Measurements from ENCODE around the gene NUDT16L1.

NUDT16L1 gene

GRCh38 chr16:4689864-4690704, 3.3 kb upstream of the NUDT16L1 start:
- no peak for TF ChIP-seq TSHZ2 (CRISPR knock-in tag; IDR thresholded peaks at IDR 0.05)
- TF ChIP-seq PATZ1 (CRISPR knock-in tag; IDR thresholded peaks at IDR 0.05; ENCODE audit: borderline replicate concordance) = no peak
- TF ChIP-seq ZFP30 (CRISPR knock-in tag; IDR thresholded peaks at IDR 0.05) = no peak
- no peak for TF ChIP-seq ZNF70 (CRISPR knock-in tag; IDR thresholded peaks at IDR 0.05)
- no peak for TF ChIP-seq ZNF8 (CRISPR knock-in tag; IDR thresholded peaks at IDR 0.05)
- no peak for ATAC-seq

GRCh38 chr16:4690946-4691665, 2.3 kb upstream of the NUDT16L1 start:
- ATAC-seq = no peak
- TF ChIP-seq RARB (CRISPR knock-in tag; IDR thresholded peaks at IDR 0.05) (no peak), ZFP3 (CRISPR knock-in tag; IDR thresholded peaks at IDR 0.05) (no peak), ZNF70 (CRISPR knock-in tag; IDR thresholded peaks at IDR 0.05) (no peak), TSHZ2 (CRISPR knock-in tag; IDR thresholded peaks at IDR 0.05) (no peak), OSR1 (CRISPR knock-in tag; IDR thresholded peaks at IDR 0.05) (no peak), ARNTL (CRISPR knock-in tag; IDR thresholded peaks at IDR 0.05; ENCODE audit: borderline replicate concordance, low read depth) (no peak), ZNF565 (CRISPR knock-in tag; conservative IDR thresholded peaks at IDR 0.05; ENCODE audit: low read depth) (no peak), ZNF8 (CRISPR knock-in tag; IDR thresholded peaks at IDR 0.05) (no peak), CSDC2 (CRISPR knock-in tag; IDR thresholded peaks at IDR 0.05) (no peak), TOX (CRISPR knock-in tag; IDR thresholded peaks at IDR 0.05; ENCODE audit: borderline replicate concordance) (no peak), ESRRG (CRISPR knock-in tag; IDR thresholded peaks at IDR 0.05) (no peak), PATZ1 (CRISPR knock-in tag; IDR thresholded peaks at IDR 0.05; ENCODE audit: borderline replicate concordance) (no peak), CREB5 (CRISPR knock-in tag; IDR thresholded peaks at IDR 0.05; ENCODE audit: low read depth) (no peak), SNAI2 (CRISPR knock-in tag; IDR thresholded peaks at IDR 0.05) (no peak), GLIS3 (CRISPR knock-in tag; IDR thresholded peaks at IDR 0.05) (no peak), ISL1 (CRISPR knock-in tag; IDR thresholded peaks at IDR 0.05) (no peak), TCF4 (CRISPR knock-in tag; IDR thresholded peaks at IDR 0.05; ENCODE audit: borderline replicate concordance) (no peak), PPARA (CRISPR knock-in tag; IDR thresholded peaks at IDR 0.05; ENCODE audit: borderline replicate concordance) (no peak), ZFP30 (CRISPR knock-in tag; IDR thresholded peaks at IDR 0.05) (no peak), CSRNP3 (CRISPR knock-in tag; IDR thresholded peaks at IDR 0.05) (no peak)

All from SK-N-SH treated with all-trans-retinoic acid at 6 μM for 48 hours (cell line).